BE2C (cell line): ENCODE data around the gene CUBN.

ENCODE experiments used
- DNase-seq: peaks from one replicate; pipeline ENCODE4 v3.0.0-alpha.2; 2020
- H3K27me3 ChIP-seq: fragments of 250-450 bp; sonication (Bioruptor Pico); 2 replicates; pipeline ENCODE4 v1.5.1; 2020; ENCODE audit warnings: mild to moderate bottlenecking
- H3K36me3 ChIP-seq: fragments of 250-450 bp; sonication (Bioruptor Pico); 2 replicates; pipeline ENCODE4 v1.5.1; 2020; ENCODE audit warnings: mild to moderate bottlenecking
- H3K4me1 ChIP-seq: fragments of 250-450 bp; sonication (Bioruptor Pico); 2 replicates; pipeline ENCODE4 v1.5.1; 2020
- H3K4me3 ChIP-seq: 2 replicates; pipeline ENCODE4 v1.5.1; 2011; ENCODE audit warnings: low read depth, low read length
- H3K9me3 ChIP-seq: fragments of 250-450 bp; sonication (Bioruptor Pico); 2 replicates; pipeline ENCODE4 v1.5.1; 2020
- CTCF ChIP-seq: IDR thresholded peaks from 2 replicates; pipeline ENCODE4 v1.5.1; 2012; ENCODE audit warnings: mild to moderate bottlenecking, low read depth, low read length

CUBN gene

GRCh38 chr10:17109475-17110207, 20.0 kb downstream of the CUBN start:
- no peak for DNase-seq
- H3K4me3 ChIP-seq, result no peak overlapping the region
- H3K36me3 ChIP-seq, result no peaks in the 10 kb centered on the region
- no peaks in the 10 kb centered on the region for H3K9me3 ChIP-seq
- no peak for TF ChIP-seq CTCF
- no peaks in the 10 kb centered on the region for H3K27me3 ChIP-seq
- no peaks in the 10 kb centered on the region; the same call in 1 of the 2 replicates for H3K4me1 ChIP-seq

- no peaks in the 10 kb centered on the region for H3K27me3 ChIP-seq
- H3K36me3 ChIP-seq, result no peaks in the 10 kb centered on the region
- DNase-seq, result no peak
- no peaks in the 10 kb centered on the region; the same call in 1 of the 2 replicates for H3K4me1 ChIP-seq
- no peak overlapping the region for H3K4me3 ChIP-seq
- no peaks in the 10 kb centered on the region for H3K9me3 ChIP-seq
- no peak for TF ChIP-seq CTCF
Observed at GRCh38 chr10:17109046-17109445, 20.6 kb downstream of the CUBN start.

GRCh38 chr10:17106991-17107390, 22.6 kb downstream of the CUBN start:
- no peaks in the 10 kb centered on the region; the same call in 1 of the 2 replicates for H3K4me1 ChIP-seq
- H3K4me3 ChIP-seq, result no peak overlapping the region
- H3K9me3 ChIP-seq, result no peaks in the 10 kb centered on the region
- no peaks in the 10 kb centered on the region for H3K36me3 ChIP-seq
- no peak for DNase-seq
- TF ChIP-seq CTCF, result no peak
- H3K27me3 ChIP-seq, result no peaks in the 10 kb centered on the region

GRCh38 chr10:17101910-17102266, 27.7 kb downstream of the CUBN start:
- no peak overlapping the region for H3K4me3 ChIP-seq
- no peak for TF ChIP-seq CTCF
- H3K9me3 ChIP-seq, result no peaks in the 10 kb centered on the region
- no peaks in the 10 kb centered on the region for H3K4me1 ChIP-seq
- DNase-seq, result no peak
- no peaks in the 10 kb centered on the region for H3K27me3 ChIP-seq
- H3K36me3 ChIP-seq, result no peaks in the 10 kb centered on the region

GRCh38 chr10:17101257-17101909, 28.2 kb downstream of the CUBN start:
- no peak for TF ChIP-seq CTCF
- no peaks in the 10 kb centered on the region for H3K9me3 ChIP-seq
- no peak for DNase-seq
- H3K4me3 ChIP-seq, result no peak overlapping the region
- no peaks in the 10 kb centered on the region for H3K4me1 ChIP-seq
- H3K36me3 ChIP-seq, result no peaks in the 10 kb centered on the region
- no peaks in the 10 kb centered on the region for H3K27me3 ChIP-seq

GRCh38 chr10:17100586-17100985, 29.0 kb downstream of the CUBN start:
- no peaks in the 10 kb centered on the region for H3K4me1 ChIP-seq
- TF ChIP-seq CTCF, result no peak
- H3K27me3 ChIP-seq, result no peaks in the 10 kb centered on the region
- H3K9me3 ChIP-seq, result no peaks in the 10 kb centered on the region
- H3K36me3 ChIP-seq, result no peaks in the 10 kb centered on the region
- DNase-seq, result no peak
- no peak overlapping the region for H3K4me3 ChIP-seq
